ENCODE measurements around the gene MYRF.

DNA sequence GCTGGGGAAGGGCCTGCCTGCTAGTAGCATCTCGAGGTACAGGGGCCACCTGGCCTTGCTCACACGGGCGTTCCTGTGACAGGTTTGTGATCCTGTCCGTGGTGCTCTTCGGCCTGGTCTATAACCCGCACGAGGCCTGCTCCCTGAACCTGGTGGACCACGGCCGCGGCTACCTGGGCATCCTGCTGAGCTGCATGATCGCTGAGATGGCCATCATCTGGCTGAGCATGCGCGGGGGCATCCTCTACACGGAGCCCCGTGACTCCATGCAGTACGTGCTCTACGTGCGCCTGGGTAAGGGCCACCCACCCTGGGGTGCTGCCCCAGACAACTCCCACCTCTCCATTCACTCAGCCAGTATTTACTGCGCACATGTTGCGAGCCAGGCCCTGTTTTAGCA is 31.8 kb upstream of the MYRF start:
- TF ChIP-seq CTCF (conservative IDR thresholded peaks at IDR 0.05) (no peak), EZH2 (IDR thresholded peaks at IDR 0.05; ENCODE audit: low read depth) (no peak)

Data from PC-9 (cell line).